Putamen (tissue), 1 donor: ENCODE data around the gene CBL.
A peak's percentile ranks its signal among the peaks of the same experiment; 100 is the strongest.
"Not testable (repeated sequence)": the region's sequence is repeated elsewhere in the genome, so short reads cannot be mapped to it uniquely, and the experiment has no call there.

Experiments used
- DNase-seq: peaks from one replicate; pipeline ENCODE4 v3.0.0-alpha.2; 2016; ENCODE audit warnings: low spot score

The CBL gene

DNA sequence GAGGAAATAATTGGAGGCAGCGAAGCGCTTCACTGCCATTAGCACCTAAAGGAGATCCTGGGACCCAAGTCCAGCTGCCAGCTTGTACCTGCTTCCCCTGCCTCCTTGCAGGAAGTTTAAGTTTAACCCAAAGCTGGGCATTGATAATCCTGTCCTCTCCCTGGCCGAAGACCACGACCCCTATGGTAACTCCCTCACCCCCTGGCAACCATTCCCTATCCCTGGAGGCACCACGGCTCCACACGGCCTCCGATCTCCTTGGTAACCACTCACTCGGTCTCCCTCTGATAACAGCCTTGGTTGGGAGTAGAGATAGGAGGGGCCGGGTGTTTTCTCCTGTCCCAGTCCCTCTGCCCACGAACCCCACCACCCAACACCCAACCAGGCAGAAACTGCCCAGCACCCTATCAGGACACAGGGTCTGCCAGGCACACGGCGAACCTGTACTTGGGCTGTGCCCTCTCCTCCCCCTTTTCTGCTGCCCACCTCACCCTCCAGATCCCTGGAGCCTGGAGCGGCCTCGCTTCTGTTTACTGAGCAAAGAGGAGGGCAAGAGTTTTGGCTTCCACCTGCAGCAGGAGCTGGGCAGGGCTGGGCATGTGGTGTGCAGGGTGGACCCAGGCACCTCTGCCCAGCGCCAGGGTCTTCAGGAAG lies 20.0 kb upstream of the CBL start:
- no peak for DNase-seq

DNA sequence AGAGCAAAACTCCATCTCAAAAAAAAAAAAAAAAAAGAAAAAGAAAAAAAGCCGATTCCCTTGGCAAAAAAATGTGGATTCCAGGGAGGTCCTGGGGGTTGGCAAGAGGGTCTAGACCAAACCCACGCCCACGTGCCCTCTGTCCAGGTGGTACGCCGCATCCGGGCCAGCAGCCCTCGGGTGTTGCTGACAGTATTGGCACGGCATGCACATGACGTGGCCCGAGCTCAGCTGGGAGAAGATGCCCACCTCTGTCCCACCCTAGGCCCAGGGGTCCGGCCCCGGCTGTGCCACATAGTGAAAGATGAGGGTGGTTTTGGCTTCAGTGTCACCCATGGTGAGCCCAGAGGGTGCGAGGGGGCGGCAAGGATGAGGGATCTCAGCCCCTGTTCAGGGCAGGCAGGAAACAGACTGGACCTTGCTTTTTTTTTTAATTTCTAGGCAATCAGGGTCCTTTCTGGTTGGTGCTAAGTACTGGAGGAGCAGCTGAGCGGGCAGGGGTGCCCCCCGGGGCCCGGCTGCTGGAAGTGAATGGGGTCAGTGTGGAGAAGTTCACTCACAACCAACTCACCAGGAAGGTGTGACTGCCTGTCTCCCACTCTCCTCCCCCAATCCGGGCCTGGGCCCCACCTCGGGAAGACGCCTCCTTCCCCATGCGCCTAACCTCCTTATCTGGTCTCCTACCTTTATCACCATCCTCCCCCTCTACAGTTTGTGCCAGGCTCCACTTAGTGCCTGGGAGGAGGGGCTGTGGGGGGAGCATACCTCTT lies 18.8 kb upstream of the CBL start:
- DNase-seq: no peak

DNA sequence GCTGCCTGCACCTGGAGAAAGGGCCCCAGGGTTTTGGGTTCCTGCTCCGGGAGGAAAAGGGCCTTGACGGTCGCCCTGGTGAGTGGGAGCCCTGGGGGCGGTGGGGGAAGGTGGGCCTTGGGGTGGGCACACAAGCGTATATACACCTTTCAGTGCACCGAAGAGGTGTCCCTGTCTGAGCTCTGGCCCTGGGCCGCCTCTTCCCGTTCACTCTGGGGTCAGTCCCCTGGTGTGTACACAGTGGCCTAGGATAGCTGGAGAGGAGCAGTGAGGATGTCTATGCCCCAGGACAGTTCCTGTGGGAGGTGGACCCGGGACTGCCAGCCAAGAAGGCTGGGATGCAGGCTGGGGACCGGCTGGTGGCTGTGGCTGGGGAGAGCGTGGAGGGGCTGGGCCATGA lies 18.1 kb upstream of the CBL start:
- no peak for DNase-seq

GRCh38 chr11:119188887-119189286 lies 17.3 kb upstream of the CBL start:
- no peak for DNase-seq

- DNase-seq: no peak
Measured at GRCh38 chr11:119189393-119189792, 16.7 kb upstream of the CBL start.

DNA sequence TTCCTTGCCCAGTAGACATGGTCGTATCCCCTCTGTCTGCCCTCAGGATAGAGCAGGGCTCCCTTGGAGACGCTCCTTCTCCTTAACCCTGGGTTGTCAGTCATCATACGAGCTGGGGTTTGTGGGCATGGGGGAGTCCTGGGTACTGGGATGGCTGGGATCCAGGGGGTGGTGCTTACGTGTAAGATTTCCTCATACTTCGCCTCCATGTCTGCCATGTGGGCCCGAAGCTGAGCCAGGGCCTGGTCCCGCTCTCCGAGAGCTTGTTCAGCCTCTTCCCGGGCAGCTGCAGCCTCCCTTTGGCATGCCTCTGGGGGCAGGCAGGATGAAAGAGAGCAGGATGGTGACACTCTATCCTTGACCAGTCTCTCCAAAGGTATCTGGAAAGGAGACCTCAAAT lies 15.6 kb upstream of the CBL start:
- no peak for DNase-seq

- not testable (repeated sequence) for DNase-seq
Measured at GRCh38 chr11:119191265-119191664, 14.9 kb upstream of the CBL start.

DNA sequence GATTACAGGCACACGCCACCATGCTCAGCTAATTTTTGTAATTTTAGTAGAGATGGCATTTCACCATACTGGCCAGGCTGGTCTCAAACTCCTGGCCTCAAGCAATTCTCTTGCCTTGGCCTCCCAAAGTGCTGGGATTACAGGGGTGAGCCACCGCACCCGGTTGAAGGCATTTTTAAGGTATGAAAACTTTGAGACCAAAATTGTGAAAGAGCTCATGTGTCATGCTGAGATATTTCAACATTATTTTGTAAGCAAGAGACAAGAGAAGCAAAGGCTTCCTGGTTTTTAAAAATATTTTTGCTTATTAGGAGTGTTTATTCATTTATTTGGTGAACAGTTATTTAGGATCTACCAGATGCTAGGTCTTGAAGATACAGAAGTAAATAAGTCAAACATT lies 14.0 kb upstream of the CBL start:
- DNase-seq: no peak

DNA sequence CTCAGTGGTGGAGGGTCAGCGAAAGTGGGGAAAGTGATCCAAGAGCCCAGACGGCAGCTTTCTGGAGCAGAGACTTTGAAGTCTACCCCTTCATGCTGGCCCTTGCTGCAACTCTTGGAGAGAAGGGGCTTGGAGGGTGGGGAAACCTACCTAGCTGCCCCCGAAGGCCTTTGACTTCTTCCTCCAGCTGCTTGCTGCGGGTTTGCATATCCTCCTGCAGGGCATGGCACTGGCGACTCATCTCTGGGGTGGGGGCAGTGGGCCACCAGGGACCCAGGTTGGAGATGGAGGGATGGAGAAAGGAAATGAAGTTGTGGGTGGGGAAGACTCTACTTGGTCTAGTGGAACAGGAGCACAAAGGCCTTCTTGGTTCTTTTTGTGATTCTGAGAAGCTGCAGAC lies 13.1 kb upstream of the CBL start:
- DNase-seq: no peak

- no peak for DNase-seq
Measured at GRCh38 chr11:119193626-119194025, 12.5 kb upstream of the CBL start.

DNA sequence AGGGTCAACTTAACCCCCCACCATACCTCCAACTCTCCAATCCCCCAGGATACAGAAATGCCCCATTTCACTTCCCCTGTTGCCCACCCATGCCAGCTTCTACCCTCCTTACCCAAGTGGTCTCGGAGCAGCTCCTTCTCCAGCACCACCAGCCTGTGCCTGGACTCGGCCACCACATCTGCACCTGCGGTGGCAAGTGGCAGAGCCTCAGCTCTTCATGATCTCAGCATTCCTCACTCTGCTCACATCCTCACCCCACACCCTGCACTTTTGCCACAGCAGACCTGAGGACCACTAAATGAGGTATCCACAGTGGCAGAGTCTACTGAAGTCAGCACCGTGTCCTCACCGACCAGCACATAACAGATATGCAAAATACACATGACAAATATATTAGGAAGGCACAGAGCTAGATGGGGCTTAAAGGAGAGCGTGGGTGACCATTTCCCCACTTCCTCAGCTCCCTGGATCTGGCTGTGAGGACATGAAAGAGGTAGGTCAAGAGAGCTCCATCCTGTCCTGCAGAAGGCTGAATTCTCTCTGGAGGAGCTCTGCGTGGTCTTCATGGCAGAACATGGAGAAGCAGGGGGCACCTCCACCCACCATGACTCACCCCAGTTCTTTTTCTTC lies 11.2 kb upstream of the CBL start:
- no peak for DNase-seq

GRCh38 chr11:119195680-119196079 lies 10.5 kb upstream of the CBL start:
- no peak for DNase-seq

DNA sequence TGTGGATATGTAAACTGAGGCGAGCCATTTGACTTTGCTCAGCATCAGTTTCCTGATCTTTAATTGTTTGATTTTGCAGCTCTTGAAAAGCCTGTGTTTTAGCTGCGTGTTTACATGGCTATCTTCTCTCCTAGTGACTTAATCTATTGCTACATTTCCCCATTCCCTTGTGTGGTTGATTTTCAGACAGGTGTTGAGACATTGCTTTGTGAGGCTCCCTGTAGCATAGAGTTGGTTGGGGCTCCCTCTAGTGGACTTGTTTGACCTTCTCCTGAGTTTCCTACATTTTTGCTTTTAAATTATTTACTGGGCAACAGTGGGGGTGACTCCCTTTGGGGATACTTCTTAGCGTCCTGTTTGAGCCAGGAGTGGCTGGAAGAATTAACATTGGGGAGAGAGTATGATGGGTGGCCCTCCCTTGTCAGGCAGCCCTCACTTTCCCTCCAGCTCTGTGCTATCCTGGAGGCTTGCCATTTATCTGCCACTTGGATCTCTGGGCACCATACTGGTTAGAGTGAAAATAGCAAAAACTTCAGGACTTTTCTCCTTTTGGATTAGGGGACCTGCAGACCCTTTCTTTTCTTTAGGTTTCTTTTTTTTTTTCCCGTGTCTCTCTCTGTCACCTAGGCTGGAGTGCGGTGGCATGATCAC lies 9.2 kb upstream of the CBL start:
- peak; percentile 58 for DNase-seq

GRCh38 chr11:119198925-119199324 lies 7.2 kb upstream of the CBL start:
- DNase-seq: no peak

DNA sequence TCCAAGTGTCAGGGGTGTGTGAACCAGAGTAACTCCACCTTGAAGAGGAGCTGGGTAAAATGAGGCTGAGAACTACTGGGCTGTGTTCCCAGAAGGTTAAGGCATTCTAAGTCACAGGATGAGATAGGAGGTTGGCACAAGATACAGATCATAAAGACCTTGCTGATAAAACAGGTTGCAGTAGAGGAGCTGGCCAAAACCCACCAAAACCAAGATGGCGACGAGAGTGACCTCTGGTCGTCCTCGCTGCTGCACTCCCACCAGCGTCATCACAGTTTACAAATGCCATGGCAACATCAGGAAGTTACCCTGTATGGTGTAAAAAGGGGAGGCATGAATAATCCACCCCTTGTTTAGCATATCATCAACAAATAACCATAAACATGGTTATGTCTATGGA lies 4.9 kb upstream of the CBL start:
- DNase-seq: not testable (repeated sequence)

GRCh38 chr11:119202554-119202953 lies 3.6 kb upstream of the CBL start:
- no peak for DNase-seq

DNA sequence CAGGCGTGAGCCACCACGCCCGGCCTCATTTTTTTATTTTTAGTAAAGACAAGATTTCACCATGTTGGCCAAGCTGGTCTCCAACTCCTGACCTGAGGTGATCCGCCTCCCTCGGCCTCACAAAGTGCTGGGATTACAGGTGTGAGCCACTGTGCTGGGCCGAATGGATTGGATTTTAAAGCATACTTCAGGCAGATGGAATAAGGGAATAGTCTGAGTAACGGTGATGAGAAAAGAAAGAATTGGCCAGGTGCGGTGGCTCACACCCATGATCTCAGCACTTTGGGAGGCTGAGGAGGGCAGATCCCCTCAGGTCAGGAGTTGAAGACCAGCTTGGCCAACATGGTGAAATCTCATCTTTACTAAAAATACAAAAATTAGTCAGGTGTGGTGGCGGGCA lies 2.1 kb upstream of the CBL start:
- DNase-seq: no peak

DNA sequence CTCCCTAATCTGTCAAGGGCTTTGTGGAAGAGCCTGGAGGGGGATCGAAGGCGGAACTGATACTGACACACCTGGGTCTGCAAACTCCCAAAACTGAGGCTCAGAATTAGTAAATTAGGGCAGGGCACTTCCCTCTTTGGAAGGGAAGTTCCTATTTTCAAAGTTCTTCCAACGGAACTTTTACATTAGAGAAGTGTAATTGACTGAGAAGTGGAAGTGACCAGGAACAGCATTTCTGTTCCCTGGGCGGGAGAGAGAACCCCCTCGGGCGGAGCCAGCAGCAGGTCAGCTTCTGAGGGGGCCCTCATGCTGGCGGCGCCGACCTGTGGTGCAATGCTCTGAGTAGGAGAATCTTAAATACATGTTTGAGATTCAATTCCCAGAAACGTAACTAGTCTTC lies 1.1 kb upstream of the CBL start:
- peak; percentile 26 for DNase-seq

DNA sequence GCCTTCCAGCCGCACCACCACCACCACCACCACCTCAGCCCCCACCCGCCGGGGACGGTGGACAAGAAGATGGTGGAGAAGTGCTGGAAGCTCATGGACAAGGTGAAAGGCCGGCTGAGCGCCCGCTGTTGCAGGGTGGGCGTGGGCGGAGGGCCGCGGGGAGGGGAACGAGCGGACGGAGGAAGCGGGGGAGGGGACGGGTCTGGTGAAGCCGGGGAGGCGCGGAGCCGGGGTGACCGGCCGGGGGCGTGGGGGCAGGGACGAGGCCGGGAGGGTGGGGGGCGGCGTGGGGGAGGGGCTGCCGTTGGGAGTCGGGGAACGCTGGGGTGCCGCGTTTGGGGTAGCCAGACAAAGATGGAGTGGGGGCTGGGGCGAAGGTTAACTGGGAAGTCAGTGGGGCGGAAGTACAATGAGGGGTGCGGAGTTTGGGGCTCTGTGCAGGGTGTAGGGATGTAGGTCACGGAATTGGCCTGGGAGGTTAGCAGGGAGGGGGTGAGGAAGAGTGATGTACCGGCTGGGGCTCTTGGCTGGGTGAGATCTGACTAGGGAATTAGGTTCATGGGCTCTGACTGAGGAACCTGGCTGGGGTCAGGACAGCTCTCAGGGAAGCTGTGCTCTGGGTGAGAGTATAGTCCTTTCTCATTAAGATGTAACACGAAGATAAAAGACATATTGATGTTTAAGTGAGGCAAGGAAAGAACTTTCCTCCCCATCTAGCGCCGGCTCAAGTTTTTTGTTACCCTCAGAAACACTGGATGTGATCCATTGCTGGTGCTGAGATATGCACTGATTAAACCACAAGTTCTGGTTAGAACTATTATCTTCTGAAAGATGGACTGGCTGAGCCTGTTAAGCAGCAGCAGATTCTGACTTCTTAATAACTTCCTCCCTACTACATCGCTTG lies 624 bp downstream of the CBL start:
- DNase-seq: peak; percentile 16

DNA sequence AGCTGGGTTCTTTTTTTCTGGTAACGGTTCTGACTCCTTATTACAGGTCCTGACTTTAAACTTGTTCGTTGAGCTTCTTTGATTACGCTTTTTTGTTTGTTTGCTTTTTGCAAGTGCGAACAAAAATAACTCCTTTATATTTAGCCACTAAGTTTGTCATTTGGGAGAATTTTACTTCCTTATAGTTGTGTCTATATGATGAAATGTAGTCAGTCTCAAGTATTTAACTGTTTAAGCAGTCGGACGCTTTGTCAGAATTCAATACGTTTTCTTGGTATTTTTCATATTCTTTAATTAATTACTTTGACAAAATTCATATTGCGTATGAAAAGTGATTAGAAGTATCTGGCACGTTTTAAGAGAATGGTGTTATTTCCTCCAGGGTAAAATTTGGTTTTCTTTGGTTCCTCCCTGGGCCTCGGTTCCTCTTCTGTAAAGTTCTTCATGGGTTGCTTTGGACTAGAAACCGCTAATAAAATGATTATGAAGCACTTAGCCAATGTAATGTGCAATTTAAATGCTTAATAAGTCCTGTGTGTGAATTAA lies 1.3 kb downstream of the CBL start:
- no peak for DNase-seq

- no peak for DNase-seq
Measured at GRCh38 chr11:119209186-119209585, 3.0 kb downstream of the CBL start.

GRCh38 chr11:119210050-119210449 lies 3.9 kb downstream of the CBL start:
- DNase-seq: no peak
